ENCODE data around the gene CBX5. TPM values are rescaled to one million over a fixed set of nuclear protein-coding genes. Genes with fewer than 3 reads are reported as not detected.
A peak's percentile ranks its signal among the peaks of the same experiment; 100 is the strongest.
"Not testable (repeated sequence)": the region's sequence is repeated elsewhere in the genome, so short reads cannot be mapped to it uniquely, and the experiment has no call there.

The CBX5 gene
- 35.4 and 97.5 TPM in 2 replicates for total RNA-seq

GRCh38 chr12:54279632-54280467, at the start of gene CBX5:
Gene CBX5 (minus strand): TSS chr12:54280122. CDS start chr12:54257650, 22,472 bp downstream.
- DNase-seq (ENCODE audit: low read depth) = peak; percentile 100

GRCh38 chr12:54328595-54329337, 48.8 kb upstream of the CBX5 start:
- DNase-seq (ENCODE audit: low read depth) = no peak

- DNase-seq (ENCODE audit: low read depth) = not testable (repeated sequence)
Observed at GRCh38 chr12:54325442-54326109, 45.7 kb upstream of the CBX5 start.

- DNase-seq (ENCODE audit: low read depth) = peak; percentile 100
Observed at GRCh38 chr12:54324617-54325441, 44.9 kb upstream of the CBX5 start, which contains the start of gene COPZ1. Gene COPZ1 (plus strand): TSS chr12:54325131. CDS start chr12:54325164, 33 bp downstream.

- no peak for DNase-seq (ENCODE audit: low read depth)
Observed at GRCh38 chr12:54321363-54321762, 41.4 kb upstream of the CBX5 start.

- DNase-seq (ENCODE audit: low read depth) = not testable (repeated sequence)
Observed at GRCh38 chr12:54312309-54312708, 32.4 kb upstream of the CBX5 start.

GRCh38 chr12:54311051-54311450, 31.1 kb upstream of the CBX5 start:
- DNase-seq (ENCODE audit: low read depth) = no peak

GRCh38 chr12:54306925-54307741, 27.2 kb upstream of the CBX5 start:
- peak; percentile 94 for DNase-seq (ENCODE audit: low read depth)

- peak; percentile 81 for DNase-seq (ENCODE audit: low read depth)
Observed at GRCh38 chr12:54304187-54304810, 24.4 kb upstream of the CBX5 start.

GRCh38 chr12:54303640-54304039, 23.7 kb upstream of the CBX5 start:
- DNase-seq (ENCODE audit: low read depth) = no peak

GRCh38 chr12:54301428-54302048, 21.6 kb upstream of the CBX5 start:
- no peak for DNase-seq (ENCODE audit: low read depth)

- DNase-seq (ENCODE audit: low read depth) = peak; percentile 72
Observed at GRCh38 chr12:54300732-54301427, 21.0 kb upstream of the CBX5 start, which contains the start of gene NFE2. Gene NFE2 (minus strand): TSS chr12:54301015. CDS start chr12:54295248, 5,767 bp downstream.

- no peak for DNase-seq (ENCODE audit: low read depth)
Observed at GRCh38 chr12:54300225-54300731, 20.4 kb upstream of the CBX5 start.

GRCh38 chr12:54299515-54300224, 19.7 kb upstream of the CBX5 start:
- DNase-seq (ENCODE audit: low read depth) = no peak

- DNase-seq (ENCODE audit: low read depth) = no peak
Observed at GRCh38 chr12:54298904-54299303, 19.0 kb upstream of the CBX5 start.

- DNase-seq (ENCODE audit: low read depth) = no peak
Observed at GRCh38 chr12:54296393-54297099, 16.6 kb upstream of the CBX5 start.

GRCh38 chr12:54294953-54295566, 15.1 kb upstream of the CBX5 start:
- DNase-seq (ENCODE audit: low read depth) = no peak
